Activated T-cell treated with anti-CD3 and anti-CD28 coated beads, Interleukin-2, amount 50 U/mL, for 4 hours (primary cell): ENCODE data around the gene DDIAS. TPM values are rescaled to one million over a fixed set of nuclear protein-coding genes. Genes with fewer than 3 reads are reported as not detected.

Source experiments
- ATAC-seq, 2 donors: fragments of 200-7000 bp; cut with Tn5 transposase; one replicate each; pipeline ENCODE4 v1.10.0; 2021
- DNase-seq: peaks from one replicate; pipeline ENCODE4 v3.0.0-alpha.2; 2020
- H3K27me3 Mint-ChIP-seq: one replicate; pipeline ENCODE4 v1.8.0; 2021; ENCODE audit warnings: low read depth, mixed read lengths
- H3K36me3 Mint-ChIP-seq: one replicate; pipeline ENCODE4 v1.8.0; 2022; ENCODE audit warnings: mixed read lengths; ENCODE audit not compliant: insufficient read depth
- H3K4me1 Mint-ChIP-seq: one replicate; pipeline ENCODE4 v1.8.0; 2021; ENCODE audit warnings: low read depth, mixed read lengths
- H3K4me3 Mint-ChIP-seq: one replicate; pipeline ENCODE4 v1.8.0; 2021; ENCODE audit warnings: mild to moderate bottlenecking, moderate library complexity, mixed read lengths
- H3K9me3 Mint-ChIP-seq: one replicate; pipeline ENCODE4 v1.8.0; 2021; ENCODE audit warnings: mixed read lengths
- total RNA-seq, 3 donors: library from RNA; stranded (reverse); gene quantifications; one replicate each; pipeline ENCODE4 v1.2.1, GENCODE V29; 2021

DDIAS gene
- total RNA-seq, 3 donors from 2014 or later = 15.2 to 20.0 (median 19.5) TPM

DNA sequence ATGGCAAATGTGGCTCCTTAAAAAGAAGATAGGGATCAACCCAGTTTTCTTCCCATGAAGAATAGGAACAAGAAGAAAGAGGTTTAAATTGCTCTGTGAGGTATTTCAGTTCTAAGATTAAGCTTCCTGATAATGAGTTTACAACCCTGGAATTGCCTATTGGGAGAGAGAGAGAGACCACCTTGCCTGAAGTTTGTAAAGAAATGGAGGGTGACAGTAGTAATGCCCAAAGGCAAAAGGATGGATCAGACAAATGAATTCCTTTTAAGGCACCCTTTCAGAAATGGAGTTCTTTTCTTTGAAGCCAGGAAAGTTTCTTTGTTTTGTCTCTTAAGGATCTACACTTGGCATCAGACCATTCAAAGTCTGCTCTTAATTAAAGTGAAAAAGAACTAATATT, 74.3 kb downstream of the DDIAS start:
- Mint-ChIP-seq H3K36me3 (peaks cover 2% of the 10 kb centered on the region), H3K9me3 (no peaks in the 10 kb centered on the region), H3K4me3 (no peak overlapping the region), H3K27me3 (no peaks in the 10 kb centered on the region), H3K4me1 (peaks cover 53% of the 10 kb centered on the region)
- no peak for ATAC-seq
- DNase-seq = no peak

DNA sequence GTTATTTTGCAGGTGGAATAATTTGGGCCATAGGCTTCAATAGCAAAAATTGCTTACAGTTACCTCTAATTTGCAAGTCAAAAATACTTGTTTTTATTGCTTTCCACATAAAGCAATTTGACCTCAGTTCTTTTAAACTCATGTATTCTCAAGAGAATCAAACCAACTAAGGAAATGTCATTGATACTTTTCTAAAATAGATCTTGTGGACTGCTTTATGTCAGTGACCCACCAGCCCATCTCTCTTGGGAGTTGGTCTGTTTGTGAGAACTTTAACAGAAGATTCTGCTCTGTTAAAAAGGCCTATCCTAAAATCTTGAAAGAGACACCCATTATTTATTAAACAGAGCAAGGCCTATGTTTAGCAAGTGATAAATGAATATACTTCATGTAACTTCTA, 75.2 kb downstream of the DDIAS start:
- ATAC-seq (no peak), DNase-seq (no peak)
- Mint-ChIP-seq H3K27me3 (no peaks in the 10 kb centered on the region), H3K4me3 (no peak overlapping the region), H3K36me3 (peaks cover 6% of the 10 kb centered on the region), H3K9me3 (no peaks in the 10 kb centered on the region), H3K4me1 (peaks cover 46% of the 10 kb centered on the region)

DNA sequence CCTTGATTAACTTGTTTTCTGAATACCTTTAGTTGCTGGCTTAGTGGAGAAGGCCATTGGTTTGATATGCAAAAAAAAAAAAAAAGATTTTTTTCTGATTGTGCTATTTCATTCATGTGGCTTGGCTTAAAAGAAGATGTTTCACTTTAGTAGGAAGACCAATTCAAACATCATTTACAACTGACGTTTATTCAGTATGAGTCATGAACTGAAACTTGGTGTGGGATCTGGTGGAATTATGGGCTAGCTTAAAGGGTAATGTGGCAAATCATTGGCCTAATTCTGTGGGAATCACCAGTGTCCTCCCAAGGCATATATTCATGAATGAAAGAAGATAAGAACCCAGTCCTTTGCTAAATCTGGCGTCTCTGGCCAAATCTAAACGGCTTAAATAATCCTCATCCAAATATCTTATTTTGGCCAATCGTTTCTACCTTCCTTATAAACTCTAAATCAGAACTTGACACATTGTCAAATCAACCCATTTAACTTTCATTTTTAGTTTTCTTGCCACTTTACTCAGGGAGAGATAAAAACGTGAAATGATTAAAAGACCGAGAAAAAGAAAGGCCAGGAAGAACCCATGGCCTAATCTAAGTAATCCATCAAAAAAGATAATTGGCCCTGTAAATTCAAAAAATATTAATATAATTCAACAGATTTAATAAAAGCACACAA, 77.0 kb downstream of the DDIAS start:
- Mint-ChIP-seq H3K36me3 (peaks cover 12% of the 10 kb centered on the region), H3K4me1 (peaks cover 36% of the 10 kb centered on the region), H3K9me3 (no peaks in the 10 kb centered on the region), H3K27me3 (no peaks in the 10 kb centered on the region), H3K4me3 (peak overlapping the region; percentile 26)
- peak; percentile 58 to 74 for ATAC-seq
- DNase-seq = no peak

DNA sequence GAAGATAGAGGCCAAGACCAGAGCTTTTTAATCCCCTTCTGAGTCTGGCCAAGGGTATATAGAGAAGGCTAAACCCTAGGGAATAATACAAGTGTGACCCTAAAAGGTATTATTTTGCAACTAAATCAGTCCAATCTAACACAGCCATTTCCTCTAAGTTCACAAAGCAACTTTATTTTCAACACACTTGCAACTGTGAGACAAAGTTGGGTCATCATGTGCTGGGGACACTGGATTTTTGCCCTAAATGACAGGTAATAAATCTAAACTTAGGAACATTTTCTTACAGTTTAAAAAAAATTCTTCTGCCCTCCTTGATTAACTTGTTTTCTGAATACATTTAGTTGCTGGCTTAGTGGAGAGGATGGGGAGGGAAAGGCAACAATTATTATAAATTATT, 78.3 kb downstream of the DDIAS start:
- peaks cover 20% of the 10 kb centered on the region for H3K36me3 Mint-ChIP-seq
- no peak overlapping the region for H3K4me3 Mint-ChIP-seq
- no peaks in the 10 kb centered on the region for H3K27me3 Mint-ChIP-seq
- ATAC-seq (no peak), DNase-seq (no peak)
- H3K9me3 Mint-ChIP-seq = no peaks in the 10 kb centered on the region
- H3K4me1 Mint-ChIP-seq = peaks cover 33% of the 10 kb centered on the region

DNA sequence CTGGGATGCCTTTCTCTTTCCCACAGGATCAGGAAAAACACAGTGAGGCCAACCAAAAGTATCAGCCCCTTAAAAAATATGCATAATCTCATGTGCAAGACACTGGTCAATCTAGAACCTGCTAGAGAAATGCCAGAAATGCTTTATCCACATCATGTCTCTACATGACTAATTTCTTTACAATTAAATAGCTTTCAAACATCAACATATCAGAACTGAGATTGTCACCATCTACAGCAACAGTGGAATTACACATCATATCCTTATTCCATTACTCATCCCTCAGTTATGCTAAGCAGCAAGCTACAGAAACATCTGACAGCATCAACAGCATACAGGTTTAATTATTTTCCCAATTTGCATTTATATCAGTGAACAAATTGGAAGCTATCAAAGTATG, 78.8 kb downstream of the DDIAS start:
- Mint-ChIP-seq H3K9me3 (no peaks in the 10 kb centered on the region), H3K4me1 (peaks cover 33% of the 10 kb centered on the region), H3K36me3 (peaks cover 20% of the 10 kb centered on the region), H3K27me3 (no peaks in the 10 kb centered on the region), H3K4me3 (no peak overlapping the region)
- peak; percentile 88 for ATAC-seq
- DNase-seq = no peak

DNA sequence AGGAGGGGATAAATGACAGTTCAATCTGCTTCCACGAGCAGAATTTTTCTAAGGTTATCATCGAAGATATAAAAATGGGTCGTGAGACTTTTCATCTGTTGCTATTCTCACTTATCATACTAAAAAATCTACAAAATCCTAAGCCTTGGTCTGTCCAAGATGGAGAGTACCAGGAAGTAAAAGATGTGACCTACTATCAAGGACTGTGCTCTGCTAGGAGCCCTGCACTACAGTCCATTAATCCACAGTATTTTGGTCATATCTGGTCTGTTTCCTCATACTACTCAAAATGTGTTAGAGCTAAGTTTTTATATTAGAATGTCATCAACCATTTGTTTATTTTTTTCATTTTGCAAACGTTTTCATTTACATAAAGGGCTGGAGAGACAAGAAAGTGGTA, 79.4 kb downstream of the DDIAS start:
- peaks cover 22% of the 10 kb centered on the region for H3K36me3 Mint-ChIP-seq
- no peak overlapping the region for H3K4me3 Mint-ChIP-seq
- DNase-seq (no peak), ATAC-seq (no peak)
- H3K4me1 Mint-ChIP-seq = peaks cover 33% of the 10 kb centered on the region
- no peaks in the 10 kb centered on the region for H3K9me3 Mint-ChIP-seq
- H3K27me3 Mint-ChIP-seq = no peaks in the 10 kb centered on the region

DNA sequence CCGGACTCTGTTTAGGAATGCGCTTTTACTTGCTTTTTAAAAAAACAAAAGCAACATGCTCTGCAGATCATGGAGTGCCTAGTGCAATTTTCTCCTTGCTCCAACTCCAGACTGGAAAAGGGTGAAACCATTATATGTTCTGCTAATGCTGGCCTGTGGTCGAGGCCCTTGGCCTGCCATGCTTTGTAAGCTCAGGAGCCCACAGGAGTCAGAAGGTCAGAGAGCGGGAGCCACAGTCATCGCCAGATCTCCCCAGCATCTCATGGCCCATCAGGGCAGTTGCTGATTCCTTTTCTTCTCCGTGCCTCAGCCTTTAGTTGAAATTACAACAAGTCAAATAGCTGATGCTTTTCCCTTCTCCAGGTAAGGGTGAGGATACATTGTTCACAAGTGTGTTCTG, 80.3 kb downstream of the DDIAS start:
- Mint-ChIP-seq H3K9me3 (no peaks in the 10 kb centered on the region), H3K4me3 (no peak overlapping the region), H3K27me3 (no peaks in the 10 kb centered on the region), H3K4me1 (peaks cover 29% of the 10 kb centered on the region), H3K36me3 (peaks cover 22% of the 10 kb centered on the region)
- no peak for ATAC-seq
- DNase-seq = no peak

Other genes with a start within 250 kb of the DDIAS start
- not detected for gene FAM181B, start 167.9 kb upstream of the DDIAS start, total RNA-seq
- 10 to 100 TPM; 11.8 to 15.5 (median 13.8) TPM for gene PRCP, start 1.3 kb upstream of the DDIAS start, total RNA-seq
- 10 to 100 TPM; 10.5 to 12.4 (median 11.3) TPM for gene RAB30, start 170.2 kb downstream of the DDIAS start, total RNA-seq